Renal pelvis (tissue), 4 donors: ENCODE measurements around the gene TRMT112. TPM values are rescaled to one million over a fixed set of nuclear protein-coding genes. Genes with fewer than 3 reads are reported as not detected.

ENCODE experiments used
- DNase-seq: peaks from one replicate; pipeline ENCODE4 v3.0.0-alpha.2; 2013
- polyA plus RNA-seq, 3 donors: library from polyadenylated mRNA; unstranded; fragments of 120-200 nt; gene quantifications; one replicate each; pipeline ENCODE4 v1.2.1, GENCODE V29; 2013; ENCODE audit not compliant: insufficient read length in 3 of 3

The TRMT112 gene
- polyA plus RNA-seq, 3 donors: 242 to 262 (median 252) TPM

DNA sequence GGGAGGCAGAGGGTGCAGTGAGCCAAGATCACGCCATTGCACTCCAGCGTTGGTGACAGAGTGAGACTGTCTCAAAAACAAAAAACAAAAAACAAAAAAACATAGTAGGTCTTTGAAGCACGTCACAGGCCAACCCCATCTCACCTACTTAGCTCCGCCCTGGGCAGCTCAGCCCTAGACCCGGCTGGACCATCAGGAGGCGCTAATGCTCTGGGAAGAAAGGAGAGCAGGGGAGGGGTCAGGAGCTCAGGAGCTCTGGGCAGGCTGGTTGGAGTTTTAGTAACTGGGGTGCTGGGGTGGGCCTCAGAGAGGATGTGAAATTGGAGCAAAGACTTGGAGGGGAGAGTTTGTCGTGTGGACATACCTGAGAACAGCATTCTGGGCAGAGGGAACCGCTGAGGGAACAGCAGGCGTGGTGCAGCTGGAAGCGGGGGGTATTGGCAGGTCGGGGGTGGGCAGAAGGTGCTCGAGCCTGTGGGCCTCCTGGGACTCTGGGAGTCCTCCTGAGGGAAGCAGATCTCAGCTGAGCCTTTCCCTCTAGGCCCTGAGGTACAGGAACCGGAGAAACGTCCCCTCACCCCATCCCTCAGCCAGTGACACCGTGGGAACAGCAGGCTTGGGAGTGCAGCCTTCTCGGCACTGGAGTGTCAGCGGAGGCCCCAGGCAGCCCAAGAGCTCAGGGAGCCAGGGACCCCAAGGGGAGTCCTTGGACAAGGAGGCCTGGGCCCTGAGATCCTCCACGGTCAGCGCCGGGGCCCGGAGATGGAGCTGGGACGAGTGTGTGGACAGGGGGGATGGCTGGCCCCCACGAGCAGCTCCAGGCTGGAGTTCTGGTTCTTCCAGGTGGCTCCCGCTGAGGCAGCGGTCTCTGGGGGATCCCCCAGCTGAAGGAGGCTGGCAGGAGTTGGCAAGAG lies 39.4 kb upstream of the TRMT112 start:
- DNase-seq: no peak

DNA sequence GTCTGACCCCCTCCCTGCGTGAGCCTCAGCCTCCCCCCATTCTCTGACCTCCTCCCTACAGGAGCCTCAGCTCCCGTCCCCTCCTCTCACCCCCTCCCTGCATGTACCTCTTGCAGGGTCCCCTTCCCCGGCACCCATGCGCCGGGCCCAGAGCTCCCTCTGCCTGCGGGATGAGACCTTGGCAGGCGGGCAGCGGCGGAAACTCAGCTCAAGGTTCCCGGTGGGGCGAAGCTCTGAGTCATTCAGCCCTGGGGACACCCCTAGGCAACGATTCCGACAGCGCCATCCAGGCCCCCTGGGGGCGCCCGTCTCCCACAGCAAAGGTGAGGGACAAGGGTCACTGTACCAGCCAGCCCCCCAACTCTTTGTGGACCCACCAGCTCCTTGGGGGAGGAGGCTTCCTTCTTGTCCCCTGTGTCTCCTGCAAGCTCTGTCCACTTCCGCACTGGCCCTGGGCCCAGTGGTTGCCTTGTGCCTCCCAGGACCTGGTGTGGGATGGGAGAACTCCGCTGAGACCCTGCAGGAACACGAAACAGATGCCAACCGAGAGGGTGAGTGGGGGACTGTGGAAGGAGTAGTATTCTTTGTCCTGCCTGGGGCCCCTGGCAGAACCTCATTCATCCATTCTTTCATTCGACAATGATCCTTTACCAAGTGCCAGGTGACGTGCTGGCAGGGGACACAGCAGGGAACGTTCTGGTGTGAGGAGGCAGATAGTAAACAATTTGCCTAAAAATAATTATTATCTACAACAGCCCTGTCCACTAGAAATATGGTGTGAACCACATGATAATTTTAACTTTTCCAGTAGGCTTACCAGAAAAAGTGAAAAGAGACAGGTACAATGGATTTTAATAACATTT lies 38.0 kb upstream of the TRMT112 start:
- no peak for DNase-seq

GRCh38 chr11:64353715-64354506 lies 36.6 kb upstream of the TRMT112 start:
- DNase-seq: no peak

GRCh38 chr11:64352995-64353714 lies 35.8 kb upstream of the TRMT112 start:
- no peak for DNase-seq

DNA sequence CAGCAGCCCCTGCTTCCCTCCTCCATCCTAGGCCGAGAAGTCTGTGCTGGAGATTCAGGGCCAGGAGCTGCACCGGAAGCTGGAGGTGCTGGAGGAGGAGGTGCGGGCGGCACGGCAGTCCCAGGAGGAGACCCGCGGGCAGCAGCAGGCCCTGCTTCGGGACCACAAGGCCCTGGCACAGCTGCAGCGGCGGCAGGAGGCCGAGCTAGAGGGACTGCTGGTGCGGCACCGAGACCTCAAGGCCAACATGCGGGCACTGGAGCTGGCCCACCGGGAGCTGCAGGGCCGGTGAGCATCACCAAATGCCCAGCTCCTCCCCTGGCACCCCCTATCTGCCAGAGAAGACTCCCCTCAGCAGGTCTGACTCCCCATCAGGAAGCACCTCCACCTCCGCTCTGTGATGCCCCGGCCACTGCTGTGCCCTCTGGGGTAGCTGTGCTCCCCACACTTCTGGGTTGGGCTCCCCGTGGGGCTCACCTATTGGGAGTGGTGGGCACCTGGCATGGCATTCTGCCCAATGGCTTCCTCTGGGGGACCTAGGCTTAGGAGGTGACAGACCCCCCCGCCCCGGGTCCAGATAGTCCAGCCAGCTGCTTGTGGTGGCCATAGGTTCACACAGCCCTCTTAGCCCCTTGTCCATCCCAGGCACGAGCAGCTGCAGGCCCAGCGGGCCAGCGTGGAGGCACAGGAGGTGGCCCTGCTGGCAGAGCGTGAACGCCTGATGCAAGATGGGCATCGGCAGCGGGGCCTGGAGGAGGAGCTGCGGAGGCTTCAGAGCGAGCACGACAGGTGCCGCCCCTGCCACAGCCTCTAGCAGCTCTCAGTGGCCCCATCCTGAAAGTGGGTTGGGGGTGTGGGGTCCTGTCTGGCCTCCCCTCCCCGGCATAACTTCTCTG lies 35.0 kb upstream of the TRMT112 start:
- DNase-seq: no peak

- DNase-seq: no peak
Observed at GRCh38 chr11:64351136-64351631, 33.8 kb upstream of the TRMT112 start.

DNA sequence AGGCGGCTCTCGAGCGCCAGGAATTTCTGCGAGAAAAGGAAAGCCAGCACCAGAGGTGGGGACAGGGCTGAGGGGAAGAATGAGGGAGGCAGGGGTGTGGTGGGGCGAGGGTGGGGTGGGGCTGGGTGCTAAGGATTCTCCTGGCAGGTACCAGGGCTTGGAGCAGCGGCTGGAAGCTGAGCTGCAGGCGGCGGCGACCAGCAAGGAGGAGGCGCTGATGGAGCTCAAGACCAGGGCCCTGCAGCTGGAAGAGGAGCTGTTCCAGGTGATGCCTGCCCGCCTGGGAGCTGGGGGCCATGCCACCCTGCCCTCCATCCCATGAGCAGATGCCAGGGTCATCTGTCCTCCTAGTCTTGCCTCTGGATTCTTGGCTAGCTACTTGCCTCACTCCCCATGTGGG lies 32.0 kb upstream of the TRMT112 start:
- no peak for DNase-seq

DNA sequence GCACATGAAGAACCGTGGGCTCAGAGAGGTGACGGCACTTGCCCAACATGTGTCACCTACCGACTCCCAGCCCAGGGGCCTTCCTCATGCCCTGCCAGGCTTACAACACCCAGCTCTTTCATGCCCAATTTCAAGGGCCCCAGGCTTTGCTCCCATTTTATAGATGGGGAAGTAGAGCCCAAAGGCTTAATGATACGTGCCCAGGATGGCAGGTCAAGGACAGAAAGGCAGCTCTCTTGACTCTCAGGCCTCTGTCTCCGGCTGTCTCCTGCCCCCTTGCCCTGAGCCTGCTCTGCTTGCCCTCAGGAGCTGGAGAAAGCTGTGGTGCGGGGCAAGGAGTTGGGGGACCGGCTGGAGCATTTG lies 31.6 kb upstream of the TRMT112 start:
- no peak for DNase-seq

DNA sequence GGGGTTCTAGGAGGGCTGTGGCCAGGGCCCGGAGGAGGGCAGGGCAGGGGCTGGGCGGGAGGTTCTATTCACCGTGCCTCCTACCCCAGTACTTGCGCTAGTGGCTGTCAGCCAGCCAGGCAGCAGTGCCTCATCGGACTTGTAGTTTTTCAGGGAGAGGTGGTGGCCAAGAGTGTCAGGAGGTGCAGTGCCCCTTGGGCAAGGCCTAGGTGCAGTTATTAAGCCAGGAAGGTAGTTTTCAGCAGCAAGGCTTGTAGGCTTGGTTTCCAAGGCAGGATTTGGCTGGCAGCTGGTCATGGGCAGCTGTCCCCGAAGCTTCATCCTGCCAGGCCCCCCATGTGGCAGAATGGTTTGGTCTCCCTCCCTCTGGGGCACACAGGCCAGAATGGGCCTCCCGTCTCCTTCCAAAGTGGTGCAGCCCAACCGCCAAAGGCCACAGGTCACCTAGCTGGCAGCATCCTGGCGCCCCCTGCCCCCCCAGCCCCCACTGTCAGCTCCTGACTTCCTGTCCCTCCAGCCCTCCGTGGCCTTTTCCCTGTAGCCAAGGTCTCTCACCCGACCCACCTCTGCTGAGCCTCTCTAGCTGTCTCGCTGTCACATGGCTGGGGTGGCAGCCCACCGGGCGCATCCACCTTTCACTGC lies 31.1 kb upstream of the TRMT112 start:
- DNase-seq: no peak

- no peak for DNase-seq
Observed at GRCh38 chr11:64347193-64347867, 30.0 kb upstream of the TRMT112 start.

DNA sequence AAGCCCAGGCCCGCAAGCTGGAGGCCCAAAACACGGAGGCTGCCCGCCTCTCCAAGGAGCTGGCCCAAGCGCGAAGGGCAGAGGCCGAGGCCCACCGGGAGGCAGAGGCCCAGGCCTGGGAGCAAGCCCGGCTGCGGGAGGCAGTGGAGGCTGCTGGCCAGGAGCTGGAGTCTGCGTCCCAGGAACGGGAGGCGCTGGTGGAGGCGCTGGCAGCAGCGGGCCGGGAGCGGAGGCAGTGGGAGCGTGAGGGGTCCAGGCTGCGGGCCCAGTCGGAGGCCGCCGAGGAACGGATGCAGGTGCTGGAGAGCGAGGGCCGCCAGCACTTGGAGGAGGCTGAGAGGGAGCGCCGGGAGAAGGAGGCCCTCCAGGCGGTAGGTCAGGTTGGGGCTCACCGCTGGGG lies 27.4 kb upstream of the TRMT112 start:
- DNase-seq: no peak

GRCh38 chr11:64343767-64344559 lies 26.6 kb upstream of the TRMT112 start:
- no peak for DNase-seq

- DNase-seq: no peak
Observed at GRCh38 chr11:64342869-64343745, 25.7 kb upstream of the TRMT112 start.

GRCh38 chr11:64341851-64342791 lies 24.8 kb upstream of the TRMT112 start:
- DNase-seq: peak; percentile 74

GRCh38 chr11:64341429-64341828 lies 24.1 kb upstream of the TRMT112 start:
- DNase-seq: no peak
